EL (cell line): ENCODE measurements around the gene CPXM2.

Source experiments
- DNase-seq: peaks from one replicate; pipeline ENCODE4 v3.0.0-alpha.2; 2016

CPXM2 gene

DNA sequence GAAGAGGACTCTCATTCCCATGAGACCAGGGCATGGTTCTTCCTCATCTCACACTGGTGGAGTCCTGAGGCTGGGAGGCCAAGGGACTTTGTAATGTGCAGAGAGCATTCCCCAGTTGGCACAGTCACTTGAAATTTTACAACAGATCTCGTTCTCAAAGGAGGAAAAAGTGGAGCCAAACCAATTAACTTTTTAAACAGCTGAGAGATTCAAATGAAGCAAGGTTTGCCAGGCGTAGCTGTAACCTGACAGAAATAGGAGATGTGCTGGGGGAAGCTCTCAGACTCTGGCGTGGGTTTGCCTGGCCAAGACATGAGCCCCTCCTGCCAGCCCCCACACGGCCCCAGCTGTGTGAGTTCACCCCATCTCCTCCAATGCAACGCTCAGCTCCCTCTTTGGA, 12.0 kb upstream of the CPXM2 start:
- DNase-seq, result no peak

DNA sequence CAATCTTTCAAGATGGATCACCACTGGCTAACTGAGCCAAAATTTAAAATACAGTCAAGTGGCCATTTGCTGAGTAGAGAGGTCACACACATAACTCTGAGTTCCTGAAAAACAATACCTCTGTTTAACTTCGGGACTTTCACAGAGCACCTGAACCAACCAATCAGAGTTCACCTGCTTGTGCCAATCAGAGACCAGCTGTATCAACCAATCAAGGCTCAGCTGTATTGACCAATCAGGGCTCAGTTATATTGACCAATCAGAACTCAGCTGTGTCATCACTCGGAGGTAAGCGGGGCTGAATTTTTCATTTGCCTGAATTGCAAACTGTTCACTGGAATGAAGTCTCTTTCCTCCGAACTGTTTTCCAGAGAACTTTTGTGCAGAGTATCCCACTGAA, 10.0 kb upstream of the CPXM2 start:
- DNase-seq, result no peak

DNA sequence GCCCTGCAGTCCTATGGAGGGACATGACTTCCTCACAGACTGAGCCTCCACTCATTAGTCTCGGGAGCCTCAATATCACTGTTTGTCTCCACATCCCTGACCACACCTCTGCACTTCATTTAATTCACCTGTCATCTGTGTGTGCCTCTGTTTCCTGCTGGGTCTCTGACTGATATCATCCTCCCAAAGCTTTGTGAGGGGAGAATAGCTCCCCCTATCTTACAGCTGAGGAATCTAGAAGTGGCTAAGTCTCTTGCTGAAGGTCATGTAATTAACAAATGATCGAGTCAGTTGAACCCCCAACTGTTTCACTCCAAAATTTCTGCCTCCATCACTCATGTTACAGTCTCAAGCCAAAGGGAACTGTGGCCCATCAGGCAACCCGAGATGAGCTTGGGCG, 5.5 kb upstream of the CPXM2 start:
- no peak for DNase-seq

DNA sequence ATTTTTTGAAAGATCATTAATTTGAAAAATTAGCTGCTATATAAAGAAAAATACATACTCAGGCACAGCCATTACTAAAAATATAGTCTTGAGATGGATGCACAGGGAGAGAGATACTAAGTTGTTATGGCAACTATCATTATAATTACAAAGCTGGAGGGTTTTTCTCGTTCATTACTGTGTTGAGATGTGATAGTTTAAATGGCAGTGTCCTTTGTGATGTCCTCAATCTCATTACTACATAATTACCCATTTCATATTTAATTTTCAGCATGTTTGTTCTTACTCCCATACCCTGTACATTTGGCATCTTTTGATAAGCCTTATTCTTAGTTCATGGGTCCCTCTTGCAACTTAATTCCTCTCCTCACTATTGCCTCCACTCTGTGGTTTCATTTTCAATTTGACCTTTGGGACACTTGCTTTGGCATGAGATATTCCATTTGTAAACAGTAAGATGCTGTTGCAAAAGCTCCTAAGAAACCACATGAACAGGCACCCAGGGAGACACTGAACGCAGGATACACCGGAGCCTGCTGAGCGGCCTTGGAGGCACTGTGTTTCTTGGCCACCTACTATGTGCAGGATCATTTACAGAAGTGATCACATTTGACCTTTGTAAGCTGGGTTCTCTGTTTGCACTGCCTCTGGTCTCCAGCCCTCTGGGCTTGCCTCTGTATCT, 4.8 kb upstream of the CPXM2 start:
- no peak for DNase-seq

DNA sequence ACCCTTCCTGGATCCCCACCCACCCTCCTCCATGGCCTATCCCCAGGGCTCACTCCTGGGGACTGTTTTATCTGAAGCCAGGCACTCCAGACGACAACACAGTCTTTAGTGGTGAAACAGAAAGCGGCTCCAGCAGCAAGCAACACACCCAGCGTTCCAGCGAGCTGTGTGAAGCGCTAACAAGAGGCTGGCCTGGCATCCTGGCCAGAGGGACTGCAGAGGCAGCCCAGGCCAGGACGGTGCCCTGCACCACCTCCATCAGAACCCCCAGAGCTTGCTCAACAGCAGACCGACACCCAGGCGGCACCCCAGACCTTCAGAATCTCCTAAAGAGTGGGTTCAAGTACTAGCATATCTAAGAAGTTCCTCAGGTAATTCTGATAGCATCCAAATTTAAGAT, 2.0 kb upstream of the CPXM2 start:
- no peak for DNase-seq

DNA sequence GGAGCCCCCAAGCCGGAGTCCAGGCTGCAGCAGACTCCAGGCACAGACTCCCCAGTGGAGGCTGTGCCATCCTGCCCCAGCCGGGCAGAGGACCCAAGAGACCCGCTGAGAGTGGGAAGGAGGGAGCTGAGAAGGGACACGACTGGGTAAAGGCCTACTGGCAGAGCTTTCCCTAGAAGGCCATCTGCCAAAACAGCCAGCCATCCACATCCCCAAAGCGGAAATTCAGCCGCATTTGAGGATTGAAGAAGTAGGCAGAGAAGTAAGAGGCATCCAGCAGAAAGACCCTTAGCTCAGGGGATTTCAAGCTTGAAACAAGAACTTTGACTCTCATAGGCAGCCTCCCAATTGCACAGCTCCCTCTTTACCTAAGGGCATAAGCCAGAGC, 857 bp downstream of the CPXM2 start:
- DNase-seq, result no peak

DNA sequence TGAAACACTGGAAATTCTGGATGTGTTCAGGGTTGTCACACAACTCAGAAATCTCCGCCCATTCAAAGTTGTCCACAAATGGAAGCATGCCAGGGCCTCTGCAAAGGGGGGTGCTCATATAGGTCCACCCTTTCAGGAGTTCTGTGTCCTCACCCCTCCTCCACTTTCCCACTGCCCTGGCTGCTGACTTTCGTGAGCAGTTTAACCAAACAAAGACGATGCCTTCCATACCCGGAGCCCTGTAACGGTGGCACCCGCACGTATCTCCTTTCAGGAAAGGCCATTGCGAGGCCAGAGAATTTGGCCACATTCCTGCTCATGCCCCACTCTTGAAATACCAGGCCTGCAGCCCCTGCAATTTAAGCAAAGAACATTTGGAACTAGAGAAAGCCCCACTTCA, 1.4 kb downstream of the CPXM2 start:
- DNase-seq, result no peak

DNA sequence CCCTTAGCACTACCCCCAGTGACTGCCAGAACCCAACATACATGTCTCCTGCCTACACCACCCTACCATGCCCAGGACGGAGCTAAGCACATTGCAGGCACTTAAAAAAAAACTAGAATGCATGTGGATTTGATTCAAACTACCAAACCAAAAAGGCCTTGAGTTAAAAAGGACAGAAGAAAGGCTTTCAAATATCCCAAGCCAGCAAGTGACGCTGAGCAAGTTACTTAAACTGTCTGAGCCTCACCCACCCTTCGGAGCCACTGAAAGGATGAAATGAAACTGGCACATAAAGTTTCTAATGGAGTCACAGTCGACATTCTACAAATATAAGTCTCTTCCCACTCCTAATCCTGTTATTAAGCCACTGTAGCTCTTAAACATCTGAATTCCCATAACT, 1.8 kb downstream of the CPXM2 start:
- no peak for DNase-seq

DNA sequence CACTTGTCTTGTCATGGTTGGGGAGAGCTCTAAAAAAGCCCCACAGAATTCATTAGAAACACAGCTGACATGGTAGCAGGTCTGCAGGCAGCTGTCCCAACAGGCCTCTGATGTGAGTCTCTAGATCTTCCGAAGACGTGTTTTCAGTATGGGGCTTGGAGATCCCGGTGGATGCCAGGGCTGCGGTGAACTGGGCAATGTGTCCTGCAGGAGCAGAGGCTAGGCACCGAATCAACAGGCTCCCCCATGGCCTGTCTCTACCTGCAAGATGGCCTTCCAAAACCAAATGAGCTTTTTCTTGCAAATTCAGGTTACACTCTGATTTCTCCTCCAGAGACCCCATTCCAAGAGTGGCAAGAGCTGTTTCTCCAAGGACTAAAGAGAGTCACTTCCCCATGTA, 2.9 kb downstream of the CPXM2 start:
- no peak for DNase-seq

DNA sequence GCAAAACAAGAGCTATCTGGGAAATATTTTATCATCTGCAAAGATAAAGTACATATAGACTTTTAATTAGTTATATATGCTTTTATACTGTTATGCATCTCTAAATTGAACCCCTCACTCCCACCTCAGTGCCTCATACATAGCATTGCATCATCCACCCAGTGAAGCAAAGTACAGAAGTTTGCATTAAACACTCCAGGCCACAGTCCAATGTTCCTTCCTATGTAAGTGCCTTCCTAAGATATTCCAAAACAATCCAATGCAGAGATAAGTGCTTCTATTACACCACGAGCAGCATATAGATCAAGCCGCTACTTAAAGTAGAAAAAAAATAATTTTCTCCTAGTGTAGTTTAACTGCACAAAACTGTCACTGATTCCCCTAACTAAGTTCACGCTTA, 3.4 kb downstream of the CPXM2 start:
- DNase-seq, result no peak

DNA sequence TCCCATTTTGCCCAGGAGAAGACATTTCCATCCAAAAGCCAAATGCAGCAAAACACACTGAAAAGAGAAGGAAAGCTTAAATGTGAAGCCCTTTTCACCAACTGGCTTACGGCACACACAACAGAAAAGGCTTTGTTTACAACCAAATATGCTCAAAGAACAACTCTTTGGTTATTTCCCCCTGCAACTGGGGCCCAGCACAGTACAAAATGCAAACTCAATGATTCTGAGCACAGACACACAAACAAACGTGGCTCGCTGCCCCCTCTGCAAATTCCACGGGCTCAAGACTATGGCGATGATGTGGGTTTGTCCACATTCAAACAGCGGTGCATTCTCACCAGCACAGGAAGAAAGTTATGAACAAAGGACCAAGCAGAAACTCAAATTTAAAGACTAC, 5.3 kb downstream of the CPXM2 start:
- DNase-seq, result no peak

DNA sequence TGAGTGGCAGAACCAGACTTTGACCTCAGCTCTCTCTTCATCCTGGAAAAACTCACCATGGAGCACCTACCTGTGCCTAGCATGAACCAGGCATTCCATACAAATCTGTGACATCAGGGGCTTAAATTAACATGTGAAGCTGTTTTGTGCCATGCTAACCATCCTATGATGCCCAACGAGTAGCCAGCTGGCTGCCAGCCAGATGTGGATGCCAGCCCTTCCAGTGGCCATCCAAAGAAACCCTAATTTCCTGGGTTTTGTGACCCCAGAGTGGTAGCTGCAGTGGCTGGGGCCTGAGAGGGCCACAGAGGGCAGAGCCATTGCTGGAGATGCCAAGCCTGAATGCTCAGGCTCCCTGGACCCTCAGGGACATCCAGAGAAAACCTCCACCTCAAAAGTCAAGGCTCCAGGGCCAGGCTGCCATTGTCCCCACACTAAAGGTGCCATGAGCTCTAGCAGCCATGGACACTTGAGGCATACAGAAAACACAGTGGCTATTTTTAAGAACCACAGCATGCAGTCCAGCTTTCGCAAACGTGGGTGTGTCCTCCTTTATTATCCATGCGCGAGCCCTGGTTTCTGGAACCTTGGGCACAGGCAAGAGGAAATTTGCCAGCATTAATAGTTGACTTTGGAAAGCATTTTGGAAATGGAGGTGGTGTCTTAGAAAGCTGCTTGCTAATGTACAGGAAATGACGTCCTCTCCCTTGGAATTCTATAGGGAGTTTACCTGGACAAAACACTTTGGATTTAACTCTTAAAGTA, 6.0 kb downstream of the CPXM2 start:
- no peak for DNase-seq

DNA sequence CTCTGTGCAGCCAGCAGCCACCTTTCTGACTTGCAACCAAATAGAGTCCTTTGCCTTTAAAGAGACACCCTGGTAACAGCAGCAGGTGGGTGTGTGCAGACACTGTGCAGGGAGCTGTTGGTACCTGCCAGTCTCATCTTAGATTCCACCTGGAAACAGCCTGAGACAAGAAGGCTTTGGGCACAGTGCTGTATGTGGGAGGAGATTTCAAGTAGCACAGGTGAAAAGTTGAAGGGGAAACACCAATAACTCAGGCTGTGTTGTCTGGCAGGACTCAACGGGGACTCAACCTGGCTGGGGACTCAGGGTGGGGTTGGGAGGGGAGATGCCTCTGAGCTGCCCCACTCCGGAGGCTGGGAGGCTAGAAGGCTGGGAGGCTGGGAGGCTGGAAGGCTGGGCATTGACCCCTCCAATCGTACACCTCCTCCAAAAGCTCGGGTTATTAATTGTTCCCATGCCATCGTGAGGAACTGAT, 6.7 kb downstream of the CPXM2 start:
- DNase-seq, result no peak

DNA sequence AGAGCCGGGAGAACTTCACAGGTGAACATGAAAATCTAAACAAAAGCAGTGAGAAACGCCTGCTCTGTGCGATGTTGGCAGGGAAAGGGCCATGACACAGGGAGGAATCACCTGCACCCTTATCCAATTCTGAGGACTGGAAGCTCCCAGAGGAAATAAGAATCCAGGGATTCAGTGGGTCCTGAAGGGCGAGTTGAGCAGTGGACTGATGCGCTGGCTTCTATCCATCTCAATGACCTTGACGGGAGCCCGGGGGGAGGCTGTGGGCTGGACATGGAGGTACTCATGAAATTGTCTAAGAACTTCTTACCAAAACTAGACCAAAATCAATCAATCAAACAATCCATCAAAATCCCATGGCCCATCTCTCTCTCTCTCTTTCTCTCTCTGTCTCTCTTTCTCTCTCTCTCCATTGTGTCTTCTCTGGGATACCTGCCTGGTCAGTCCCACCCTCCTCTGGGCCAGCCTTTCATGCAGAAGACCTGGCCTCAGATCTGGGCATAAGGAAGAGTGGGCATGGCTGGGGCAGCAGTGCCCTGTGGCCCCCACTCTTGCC, 7.2 kb downstream of the CPXM2 start:
- DNase-seq, result no peak

DNA sequence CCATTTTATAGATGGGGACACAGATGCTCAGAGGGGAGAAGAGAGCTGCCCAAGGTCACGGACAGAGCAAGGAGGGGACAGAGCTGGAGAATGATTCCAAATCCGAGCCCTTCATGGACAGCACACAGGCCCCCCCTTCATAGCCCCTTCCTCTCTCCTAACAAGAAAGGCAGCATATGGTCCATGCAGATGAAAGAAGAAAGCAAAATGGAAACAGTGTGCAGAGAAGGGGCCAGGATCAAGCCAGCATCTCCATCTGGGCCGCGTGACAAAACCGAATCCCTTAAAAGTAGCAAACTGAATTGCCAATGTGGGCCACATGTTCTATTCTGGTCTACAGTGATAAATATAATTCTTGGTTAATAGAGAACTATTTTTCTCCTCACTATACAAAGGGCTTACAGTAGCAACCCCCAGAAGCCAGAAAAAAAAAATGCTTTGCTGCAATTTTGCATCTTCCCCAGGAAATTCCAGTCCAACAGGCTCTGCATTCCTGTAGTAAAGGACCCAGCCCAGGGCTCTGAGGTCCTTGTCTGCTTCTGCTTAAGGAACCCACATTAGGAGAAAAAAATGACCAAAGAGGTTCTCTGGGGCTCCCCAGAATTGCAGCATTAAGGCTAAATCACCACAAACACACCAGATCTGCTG, 7.8 kb downstream of the CPXM2 start:
- DNase-seq, result no peak

DNA sequence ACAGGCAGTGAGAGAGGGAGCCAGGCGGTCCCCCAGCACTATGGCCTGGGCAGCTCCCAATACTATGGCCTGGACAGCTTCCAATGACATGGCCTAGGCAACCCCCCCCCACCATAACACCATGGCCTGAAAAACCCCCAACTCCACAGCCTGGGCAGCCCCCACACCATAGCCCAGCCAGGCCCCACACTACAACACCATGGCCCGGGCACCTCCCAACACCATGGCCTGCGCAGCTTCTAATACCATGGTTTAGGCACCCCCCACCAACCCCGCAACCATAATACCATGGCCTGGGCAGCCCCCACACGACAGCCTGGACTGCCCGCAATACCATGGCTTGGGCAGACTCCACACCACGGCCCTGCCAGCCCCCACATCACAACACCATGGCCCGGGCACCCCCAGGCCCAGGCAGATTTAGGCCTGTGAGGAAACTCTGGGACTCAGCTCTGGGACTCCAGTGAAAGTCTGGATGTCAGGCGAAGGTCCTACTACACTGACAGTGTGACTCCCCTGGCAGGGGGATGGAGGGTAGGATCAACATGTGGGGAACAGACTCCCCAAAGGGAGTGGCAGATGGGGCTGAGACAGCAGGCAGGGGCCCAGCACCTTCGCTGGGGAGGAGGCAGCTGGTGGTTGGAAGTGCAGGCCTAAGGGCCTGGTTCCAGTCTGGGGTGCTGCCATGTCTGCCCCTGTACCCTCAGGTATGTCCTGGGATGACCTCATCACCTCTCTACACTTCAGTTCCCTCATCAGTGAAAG, 8.7 kb downstream of the CPXM2 start:
- DNase-seq, result no peak

DNA sequence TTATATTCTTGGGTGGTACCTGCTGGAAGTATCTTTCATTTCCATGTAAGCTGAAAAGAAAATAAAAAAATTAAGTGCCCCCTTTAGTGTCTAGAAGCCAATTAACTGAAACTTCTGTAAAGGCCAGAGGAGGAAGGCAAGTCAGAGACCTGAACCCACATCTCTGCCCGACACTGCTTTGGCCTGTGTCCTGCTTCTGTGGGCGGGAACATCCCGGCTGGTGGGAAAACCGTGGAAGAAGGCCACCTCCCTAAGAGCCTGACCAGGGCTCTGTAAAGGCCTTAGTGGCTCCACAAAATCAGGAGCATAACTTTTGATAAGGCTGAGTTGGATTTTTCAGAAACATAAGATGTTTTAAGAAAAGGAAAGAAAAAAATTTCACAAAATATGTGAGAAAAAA, 9.4 kb downstream of the CPXM2 start:
- no peak for DNase-seq

DNA sequence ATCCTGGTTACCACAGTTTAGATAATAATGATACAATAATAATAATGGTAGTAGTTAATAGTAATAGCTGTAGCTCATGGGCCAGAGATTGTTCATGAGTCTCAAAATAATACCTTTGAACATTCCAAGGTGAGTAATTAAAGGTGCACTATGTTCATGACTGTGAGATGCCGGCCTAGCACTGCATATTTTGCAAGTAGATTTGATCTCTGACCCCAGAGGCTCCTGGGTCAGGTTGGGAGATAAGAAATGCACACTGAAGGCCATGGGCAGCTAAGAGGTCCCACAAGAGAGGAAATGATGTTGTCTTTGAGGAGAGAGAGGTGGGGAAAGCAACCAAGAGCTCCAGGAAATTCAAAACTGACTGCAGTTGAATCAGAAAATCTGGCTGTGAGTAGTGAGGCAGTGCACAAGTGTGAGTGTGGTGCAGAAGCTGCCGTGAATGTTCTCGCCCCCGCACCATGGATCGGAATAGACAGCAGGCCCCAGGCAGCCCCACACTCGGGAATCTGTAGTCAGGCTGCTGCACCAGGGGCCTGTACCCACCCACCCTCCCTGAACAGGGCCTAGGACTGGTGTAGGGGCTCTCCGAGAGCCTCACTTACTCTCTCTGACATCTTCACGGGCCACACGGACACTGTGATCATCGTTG, 11.9 kb downstream of the CPXM2 start:
- DNase-seq, result no peak

DNA sequence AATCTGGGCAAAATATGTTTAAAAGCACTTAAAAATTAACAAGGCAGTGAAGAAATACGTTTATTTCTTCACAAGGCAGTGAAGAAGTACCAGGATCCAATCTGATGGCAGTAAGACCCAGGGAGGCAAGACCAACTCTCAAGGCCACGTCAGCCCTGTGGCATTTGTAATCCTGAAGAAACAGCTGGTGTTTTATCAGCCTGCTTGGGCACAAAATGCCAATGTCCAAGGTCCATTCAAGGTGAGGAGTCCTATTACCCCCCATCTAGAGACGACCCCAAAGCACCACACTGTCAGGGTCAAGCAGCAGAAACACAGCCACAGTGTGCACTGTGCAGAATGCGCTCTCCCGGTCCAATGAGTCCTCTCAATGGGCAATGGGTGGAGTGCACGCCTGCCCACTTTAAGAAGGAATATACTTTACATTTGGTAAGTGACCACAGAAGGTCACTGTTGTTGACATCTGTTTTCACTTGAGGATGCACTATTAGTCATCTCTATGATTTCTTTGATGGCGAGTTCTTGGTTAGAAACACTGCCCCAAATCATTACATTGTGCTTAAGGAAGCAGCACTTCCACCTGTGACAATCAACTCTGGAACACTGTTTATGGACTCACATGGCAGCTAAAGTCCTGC, 12.8 kb downstream of the CPXM2 start:
- peak; percentile 46 for DNase-seq

DNA sequence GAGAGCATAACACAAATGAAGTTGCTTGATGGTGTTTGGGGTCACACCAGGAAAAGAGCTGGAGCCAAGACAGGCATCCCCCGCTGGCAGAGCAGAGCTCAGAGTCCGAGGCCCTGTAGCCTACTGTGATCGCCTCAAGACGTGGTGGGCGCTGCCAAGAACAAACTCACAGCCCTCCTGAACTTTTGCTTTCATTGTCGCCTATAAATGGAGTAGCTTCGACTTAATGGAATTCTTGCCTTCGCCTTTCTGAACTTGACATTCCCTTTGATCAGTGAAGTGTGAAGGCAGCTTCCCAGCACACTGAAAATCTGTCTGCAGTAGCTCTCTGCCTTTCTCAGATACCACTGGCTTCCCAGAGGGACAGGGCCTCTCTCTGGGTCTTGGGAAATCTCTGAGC, 21.3 kb downstream of the CPXM2 start:
- DNase-seq, result no peak

DNA sequence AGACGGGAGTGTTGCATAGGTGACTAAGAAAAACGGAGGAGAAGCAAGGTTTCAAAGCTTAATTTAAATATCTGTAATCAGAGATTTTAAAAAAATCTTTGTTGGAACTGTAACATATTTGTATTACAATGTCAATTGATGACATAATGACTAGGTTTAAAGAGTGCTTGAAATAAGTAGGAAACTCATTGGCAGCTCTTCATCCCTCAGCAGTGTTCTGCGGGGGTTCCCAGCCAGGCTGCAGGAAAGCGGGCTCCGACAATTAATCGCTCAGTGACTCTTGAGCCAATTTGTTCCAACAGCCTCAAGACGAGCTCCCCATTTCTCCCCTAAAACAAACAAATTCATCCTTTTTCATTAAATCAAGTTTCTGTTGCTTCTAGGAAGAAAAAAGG, 22.6 kb downstream of the CPXM2 start:
- no peak for DNase-seq
